Activated naive CD4-positive, alpha-beta T cell treated with Interleukin-2 at 50 U/mL for 16 hours (primary cell): ENCODE results near the gene C2CD3.
"Not testable (repeated sequence)": the region's sequence is repeated elsewhere in the genome, so short reads cannot be mapped to it uniquely, and the experiment has no call there.

ENCODE experiments used
- DNase-seq: peaks from one replicate; pipeline ENCODE4 v3.0.0-alpha.2; 2020

Gene C2CD3

DNA sequence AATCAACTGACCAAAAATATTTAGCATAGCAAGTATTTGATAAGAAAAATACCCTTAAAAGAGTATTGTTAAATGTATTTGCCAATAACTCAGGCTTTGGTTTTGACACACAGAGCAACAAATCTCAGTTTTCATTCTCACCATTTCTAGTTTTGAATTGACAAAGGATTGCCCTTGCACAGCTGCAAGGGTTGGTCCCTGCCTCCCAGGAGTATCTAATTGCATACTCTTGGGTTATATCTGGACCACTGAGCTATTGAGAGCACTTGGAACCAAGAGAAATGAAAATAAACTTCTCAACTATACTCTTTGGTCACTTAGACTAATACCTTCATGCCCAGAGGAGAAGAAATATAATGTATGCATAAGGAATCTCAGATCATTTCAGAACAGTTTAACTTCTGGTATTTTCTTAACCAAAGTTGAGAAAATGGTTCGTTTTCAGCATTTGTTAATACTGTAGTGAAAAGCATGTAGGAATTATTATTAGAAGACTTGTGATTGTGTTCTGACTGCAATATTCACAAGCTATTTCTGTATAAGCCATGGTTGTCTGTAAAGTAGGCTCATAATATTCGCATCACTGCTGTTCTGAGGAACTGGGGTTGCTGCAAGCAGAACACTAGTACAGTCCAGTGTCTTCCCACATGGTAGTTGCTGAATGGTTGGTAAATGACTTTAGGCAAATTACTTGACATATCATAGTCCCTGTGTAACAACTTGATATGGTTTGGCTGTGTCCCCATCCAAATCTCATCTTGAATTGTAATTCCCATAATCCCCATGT is 7.9 kb downstream of the C2CD3 start:
- no peak for DNase-seq

DNA sequence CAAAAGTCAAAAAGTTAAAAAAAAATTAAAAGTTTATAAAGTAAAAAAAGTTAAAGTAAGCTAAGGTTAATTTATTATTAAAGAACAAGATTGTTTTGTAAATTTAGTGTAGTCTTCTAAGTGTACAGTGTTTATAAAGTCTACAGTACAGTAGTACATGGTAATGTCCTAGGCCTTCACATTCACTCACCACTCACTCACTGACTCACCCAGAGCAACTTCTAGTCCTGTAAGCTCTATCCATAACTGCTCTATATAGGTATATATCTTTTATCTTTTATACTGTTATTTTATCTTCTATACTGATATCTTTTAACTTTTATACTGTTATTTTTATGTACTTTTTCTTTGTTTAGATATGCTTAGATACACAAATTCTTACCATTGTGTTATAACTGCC is 11.2 kb downstream of the C2CD3 start:
- DNase-seq = no peak

DNA sequence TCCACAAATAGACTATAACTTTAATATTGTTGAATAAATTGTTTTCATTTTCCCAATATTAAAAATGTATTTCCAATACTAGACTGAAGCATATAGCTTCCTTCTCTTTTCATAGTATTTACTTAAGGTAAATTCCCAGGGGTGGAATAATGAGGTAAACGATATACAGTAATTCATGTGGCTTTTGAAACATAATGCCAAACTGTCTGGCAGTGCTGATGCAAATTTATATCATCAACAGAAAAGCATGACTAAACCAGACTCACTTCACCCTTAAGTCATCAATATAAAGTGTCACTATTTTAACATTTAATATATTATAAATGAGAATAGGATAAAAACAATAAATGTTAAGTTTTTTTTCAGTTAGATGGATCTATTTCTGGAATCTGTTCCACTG is 13.6 kb downstream of the C2CD3 start:
- no peak for DNase-seq

DNA sequence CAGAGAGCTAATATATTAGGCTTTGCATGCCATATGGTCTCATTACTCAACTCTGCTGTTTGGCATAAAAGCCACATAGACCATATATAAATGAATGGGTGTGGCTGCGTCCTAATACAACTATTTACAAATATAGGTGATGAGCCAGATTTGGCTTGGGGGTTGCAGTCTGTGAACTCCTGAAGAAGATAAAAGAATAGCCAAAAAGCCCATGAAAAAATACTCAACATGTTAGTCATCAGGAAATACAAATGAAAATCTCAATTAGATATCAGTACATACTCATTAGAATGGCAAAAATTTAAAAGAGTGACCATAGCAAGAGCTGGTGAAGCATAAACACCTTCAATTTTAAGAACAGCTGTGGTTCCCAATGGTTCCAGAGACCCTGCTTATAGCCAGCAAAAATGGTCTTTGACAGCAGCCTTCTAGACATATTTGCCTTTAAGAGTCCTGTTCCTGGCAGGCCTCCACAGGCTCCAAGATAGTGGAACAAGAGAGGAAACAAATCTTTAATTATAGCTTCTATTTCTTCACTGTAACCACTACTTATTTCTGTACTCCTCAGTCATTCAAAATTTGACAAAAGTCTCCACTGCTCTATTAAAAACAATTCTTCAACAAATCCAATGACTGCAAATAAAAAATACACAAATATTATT is 16.1 kb downstream of the C2CD3 start:
- DNase-seq = no peak

GRCh38 chr11:74153224-74153623 is 17.6 kb downstream of the C2CD3 start:
- no peak for DNase-seq

- no peak for DNase-seq
Observed at GRCh38 chr11:74147199-74147929, 23.4 kb downstream of the C2CD3 start.

DNA sequence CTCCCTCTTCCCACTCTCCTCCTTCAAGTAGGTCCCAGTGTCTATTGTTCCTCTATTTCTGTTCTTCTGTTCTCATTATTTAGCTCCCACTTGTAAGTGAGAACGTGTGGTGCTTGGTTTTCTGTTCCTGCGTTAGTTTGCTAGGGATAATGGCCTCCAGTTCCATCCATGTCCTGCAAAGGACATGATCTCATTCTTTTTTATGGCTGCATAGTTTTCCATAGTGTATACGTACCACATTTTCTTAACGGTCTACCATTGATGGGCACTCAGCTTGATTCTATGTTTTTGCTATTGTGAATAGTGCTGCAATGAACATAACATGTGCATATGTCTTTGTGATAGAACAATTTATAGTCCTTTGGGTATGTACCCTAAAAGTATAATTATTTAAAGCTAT is 26.2 kb downstream of the C2CD3 start:
- no peak for DNase-seq

- DNase-seq = no peak
Observed at GRCh38 chr11:74142624-74143023, 28.2 kb downstream of the C2CD3 start.

DNA sequence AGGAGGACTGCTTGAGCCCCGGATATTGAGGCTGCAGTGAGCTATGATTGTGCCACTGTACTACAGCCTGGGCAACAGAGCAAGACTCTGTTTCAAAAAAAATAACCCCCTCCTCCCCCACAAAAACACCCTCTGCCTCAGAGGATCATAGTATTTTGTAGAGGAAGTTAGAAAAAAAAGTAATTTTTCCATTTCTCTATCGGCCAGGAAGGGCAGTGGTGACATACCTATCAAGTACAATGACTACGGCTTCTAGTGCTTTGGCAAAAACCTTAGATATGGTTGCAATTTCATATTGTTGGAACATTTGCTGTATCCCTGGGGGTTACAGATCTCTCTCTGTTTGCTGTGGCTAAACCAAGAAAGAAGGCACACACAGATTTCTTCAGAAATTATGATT is 28.9 kb downstream of the C2CD3 start:
- DNase-seq = no peak

DNA sequence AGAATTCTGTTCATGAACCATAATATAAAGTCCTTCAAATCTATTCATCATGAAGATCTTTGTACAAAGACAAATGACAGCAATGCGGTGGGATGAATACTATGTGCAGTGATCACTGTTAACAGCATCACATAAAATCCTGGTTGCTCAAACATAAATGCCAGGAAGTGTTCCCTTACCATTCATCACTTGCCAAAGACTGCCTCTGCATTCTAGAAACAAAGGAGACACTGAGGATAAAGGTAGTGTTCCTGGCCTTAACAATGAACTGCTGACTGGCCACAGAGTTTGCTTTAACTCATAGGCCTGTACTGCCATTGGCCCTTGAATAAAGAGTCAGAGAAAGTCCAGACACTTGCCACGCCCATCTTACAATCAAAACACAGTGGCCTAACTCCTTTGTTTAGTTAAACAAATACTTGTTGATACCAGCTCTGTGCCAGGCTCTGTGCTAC is 29.5 kb downstream of the C2CD3 start:
- no peak for DNase-seq

GRCh38 chr11:74139919-74140431 is 30.8 kb downstream of the C2CD3 start:
- not testable (repeated sequence) for DNase-seq

DNA sequence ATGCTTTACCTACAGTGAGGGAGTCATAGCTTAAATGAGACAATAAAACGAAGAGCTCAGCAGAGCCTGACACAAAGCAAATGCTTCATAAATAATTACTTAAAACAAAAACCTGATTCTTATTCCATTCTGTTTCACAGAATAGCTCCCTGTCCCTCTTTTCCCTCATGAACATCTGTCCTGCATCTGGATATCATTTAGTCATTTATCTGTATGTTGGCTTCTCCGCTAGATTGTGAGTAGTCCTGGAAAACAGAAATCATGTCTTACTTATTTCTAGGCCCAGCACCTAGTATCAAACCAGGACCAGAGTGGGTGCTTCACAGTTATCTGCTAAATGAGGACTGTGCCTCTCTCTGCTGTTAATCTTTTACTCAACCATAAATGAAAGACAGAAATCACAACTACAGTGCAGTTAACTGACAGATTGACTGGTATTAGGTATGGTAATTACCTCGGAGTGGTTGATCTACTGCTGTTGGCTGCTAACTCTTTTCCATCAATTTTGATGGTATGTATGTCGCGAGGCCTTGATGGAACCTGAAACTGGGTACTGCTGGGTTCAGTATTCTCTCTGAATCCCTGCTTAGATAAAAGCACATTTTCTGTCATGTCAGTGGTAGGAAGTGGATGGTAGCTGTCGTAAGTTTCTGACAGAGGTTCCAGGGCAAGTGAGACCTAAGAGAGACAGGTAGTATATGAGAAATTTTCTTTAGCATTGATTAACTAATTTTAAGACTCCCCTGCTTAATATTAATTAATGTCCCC is 31.5 kb downstream of the C2CD3 start:
- no peak for DNase-seq

DNA sequence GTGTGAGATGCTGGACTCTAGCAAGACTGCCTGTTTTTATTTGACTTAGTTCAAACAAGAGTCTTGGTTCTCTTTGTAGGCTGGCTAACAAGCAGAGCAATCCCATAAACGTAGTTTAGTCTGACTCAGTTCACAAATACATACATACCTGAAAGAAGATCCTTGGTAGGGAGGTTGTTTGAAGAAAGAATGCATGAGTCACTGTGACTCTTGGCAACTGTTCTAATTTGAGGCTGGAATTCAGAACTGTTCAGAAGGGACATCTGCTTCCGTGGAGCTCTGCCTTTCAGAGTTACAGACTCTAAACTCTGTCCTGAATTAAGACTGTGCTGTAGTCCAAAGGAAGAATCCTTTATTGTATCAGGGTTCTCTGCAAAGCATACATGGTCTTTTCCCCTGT is 32.2 kb downstream of the C2CD3 start:
- no peak for DNase-seq

DNA sequence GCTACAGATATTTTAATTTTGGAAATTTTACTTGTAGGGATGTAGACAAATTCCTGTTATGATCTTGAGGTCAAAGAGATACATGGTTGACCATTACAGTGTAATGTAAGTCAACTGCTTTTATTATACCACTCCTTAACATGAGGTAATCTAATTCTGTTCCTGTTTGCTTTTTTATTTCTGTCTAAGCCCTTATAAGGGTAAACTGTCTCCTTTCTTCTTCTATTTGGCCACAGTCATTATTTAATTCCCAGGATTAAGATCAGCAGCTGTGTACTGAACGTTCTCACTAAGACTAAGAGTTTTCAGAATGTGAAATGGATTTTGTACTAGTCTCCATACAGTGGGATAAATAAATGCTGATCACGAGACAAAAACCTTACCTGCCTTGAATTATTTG is 32.8 kb downstream of the C2CD3 start:
- no peak for DNase-seq

- DNase-seq = no peak
Observed at GRCh38 chr11:74135127-74135840, 35.5 kb downstream of the C2CD3 start.

DNA sequence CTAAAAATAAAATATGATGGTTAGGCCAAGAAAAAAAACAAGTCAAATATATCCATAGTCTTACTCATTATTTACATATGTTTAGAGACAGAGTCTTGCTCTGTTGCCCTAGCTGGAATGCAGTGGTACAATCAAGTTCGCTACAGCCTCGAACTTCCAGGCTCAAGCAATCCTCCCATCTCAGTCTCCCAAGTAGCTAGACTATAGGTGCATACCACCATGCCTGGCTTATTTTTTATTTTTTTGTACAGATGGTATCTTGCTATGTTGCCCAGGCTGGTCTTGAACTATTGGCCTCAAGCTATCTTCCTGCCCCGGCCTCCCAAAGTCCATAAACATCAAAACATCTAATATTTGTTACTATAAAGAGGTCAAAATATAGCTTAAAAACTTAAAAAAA is 36.1 kb downstream of the C2CD3 start:
- no peak for DNase-seq

GRCh38 chr11:74133436-74133835 is 37.4 kb downstream of the C2CD3 start:
- no peak for DNase-seq

GRCh38 chr11:74132833-74133232 is 38.0 kb downstream of the C2CD3 start:
- no peak for DNase-seq

DNA sequence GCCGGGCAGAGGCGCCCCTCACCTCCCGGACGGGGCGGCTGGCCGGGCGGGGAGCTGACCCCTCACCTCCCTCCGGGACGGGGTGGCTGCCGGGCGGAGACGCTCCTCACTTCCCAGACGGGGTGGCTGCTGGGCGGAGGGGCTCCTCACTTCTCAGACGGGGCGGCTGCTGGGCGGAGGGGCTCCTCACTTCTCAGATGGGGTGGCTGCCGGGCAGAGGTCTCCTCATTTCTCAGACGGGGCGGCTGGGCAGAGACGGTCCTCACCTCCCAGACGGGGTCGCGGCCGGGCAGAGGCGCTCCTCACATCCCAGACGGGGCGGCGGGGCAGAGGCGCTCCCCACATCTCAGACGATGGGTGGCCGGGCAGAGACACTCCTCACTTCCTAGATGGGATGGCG is 41.7 kb downstream of the C2CD3 start:
- not testable (repeated sequence) for DNase-seq

- DNase-seq = no peak
Observed at GRCh38 chr11:74123008-74123448, 47.8 kb downstream of the C2CD3 start.

DNA sequence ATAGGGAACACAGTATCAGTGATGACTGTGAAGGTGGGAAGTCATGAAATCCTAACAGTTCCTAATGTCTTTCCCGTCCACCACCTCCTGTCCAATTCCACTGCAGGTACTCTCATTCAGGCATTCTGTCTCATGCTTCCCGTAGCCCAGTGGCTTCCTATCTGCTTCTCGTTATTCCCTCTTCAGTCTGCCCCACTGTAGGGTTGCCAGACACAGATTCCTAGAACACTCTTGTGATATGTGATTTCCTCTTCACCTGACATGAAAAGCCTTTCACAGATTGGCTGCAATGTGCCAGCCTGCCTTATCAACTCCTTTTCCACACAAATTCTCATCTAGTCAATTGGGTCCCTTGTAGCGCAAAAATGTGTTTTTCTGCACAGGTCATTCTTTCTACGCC is 49.0 kb downstream of the C2CD3 start:
- DNase-seq = no peak
